CD4-positive, alpha-beta T cell treated with Interleukin-17A for 4 hours (primary cell): Measurements from ENCODE around the gene RPS6KA3.
"Not testable (repeated sequence)": the region's sequence is repeated elsewhere in the genome, so short reads cannot be mapped to it uniquely, and the experiment has no call there.

Source experiments
- DNase-seq: peaks from one replicate; pipeline ENCODE4 v3.0.0-alpha.2; 2020; ENCODE audit warnings: mixed read lengths

The RPS6KA3 gene

GRCh38 chrX:20217906-20218305 lies 48.8 kb downstream of the RPS6KA3 start:
- no peak for DNase-seq

- peak; percentile 9 for DNase-seq
Measured at GRCh38 chrX:20217271-20217670, 49.4 kb downstream of the RPS6KA3 start.

GRCh38 chrX:20215565-20215964 lies 51.1 kb downstream of the RPS6KA3 start:
- DNase-seq, result no peak

- DNase-seq, result no peak
Measured at GRCh38 chrX:20212486-20213089, 54.1 kb downstream of the RPS6KA3 start.

GRCh38 chrX:20211261-20211786 lies 55.4 kb downstream of the RPS6KA3 start:
- no peak for DNase-seq

DNA sequence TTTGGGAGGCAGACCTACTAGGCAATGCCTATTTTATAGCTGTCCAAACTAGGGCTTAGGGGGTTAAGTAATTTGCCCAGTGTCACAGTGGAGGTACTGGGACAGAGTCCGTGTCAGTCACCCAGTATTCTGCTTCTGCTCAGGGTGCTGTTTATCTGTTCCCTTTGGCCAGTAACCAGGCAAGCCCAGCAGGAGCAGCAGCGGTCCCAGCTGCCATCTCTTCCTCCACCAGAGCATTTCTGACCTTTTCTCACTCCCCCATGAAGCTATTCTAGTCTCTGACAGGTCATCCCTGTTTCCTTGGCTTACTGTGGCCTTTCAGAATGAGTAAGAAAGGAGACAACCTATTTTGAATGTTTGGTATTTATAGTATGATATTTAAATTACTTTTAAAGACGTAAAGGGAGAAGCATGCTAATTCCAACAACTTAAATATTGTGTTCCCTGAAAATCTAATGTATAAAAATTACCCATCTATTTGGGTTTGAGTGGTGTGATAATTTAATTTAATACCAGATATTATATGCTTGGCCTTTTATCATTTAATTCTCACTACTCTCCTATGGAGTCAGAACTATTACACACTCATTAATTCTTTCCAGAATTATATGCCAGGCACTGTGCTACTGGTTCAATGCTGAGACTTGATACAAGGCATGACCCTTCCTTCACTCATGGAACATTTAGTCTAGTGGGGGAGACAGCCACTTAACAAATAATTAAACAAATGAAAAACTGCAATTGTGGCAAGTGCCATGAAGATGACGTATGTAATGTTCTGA lies 60.6 kb downstream of the RPS6KA3 start:
- DNase-seq, result no peak

DNA sequence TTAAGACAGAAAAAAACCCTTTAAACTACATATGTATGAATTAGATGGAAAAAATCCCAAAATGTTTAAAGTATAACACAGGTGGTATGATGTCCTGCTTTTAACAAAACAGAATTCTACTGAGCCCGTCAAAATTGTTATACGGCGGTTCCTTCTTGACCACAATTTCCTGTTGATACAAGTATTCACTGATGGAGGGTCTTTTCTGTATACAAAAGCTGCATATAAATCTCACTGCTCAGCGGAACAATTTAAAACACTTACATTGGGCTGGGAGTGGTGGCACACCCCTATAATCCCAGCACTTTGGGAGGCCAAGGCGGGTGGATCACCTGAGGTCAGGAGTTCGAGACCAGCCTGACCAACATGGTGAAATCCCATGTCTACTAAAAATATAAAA lies 62.4 kb downstream of the RPS6KA3 start:
- no peak for DNase-seq

GRCh38 chrX:20197641-20198210 lies 69.0 kb downstream of the RPS6KA3 start:
- no peak for DNase-seq

DNA sequence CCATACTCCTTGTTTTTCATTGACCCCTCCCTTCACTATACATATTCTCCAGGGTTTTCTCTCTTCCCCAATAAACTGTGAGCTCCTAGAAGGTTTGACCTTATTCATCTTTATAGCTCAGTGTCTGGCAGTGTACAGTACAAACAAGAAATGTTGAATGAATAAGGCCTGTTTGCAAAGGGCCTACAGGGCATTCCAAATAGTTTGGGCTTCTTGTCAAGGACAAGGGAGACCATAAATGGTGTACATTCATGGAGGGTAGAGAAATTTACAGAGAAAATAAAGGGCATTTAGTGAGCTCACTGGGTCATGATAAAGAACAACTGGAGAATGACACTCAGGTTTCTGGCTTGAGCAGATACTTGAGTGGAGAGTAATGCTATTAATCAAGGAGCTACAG lies 77.5 kb downstream of the RPS6KA3 start:
- no peak for DNase-seq

- DNase-seq, result no peak
Measured at GRCh38 chrX:20181598-20182329, 84.9 kb downstream of the RPS6KA3 start.

DNA sequence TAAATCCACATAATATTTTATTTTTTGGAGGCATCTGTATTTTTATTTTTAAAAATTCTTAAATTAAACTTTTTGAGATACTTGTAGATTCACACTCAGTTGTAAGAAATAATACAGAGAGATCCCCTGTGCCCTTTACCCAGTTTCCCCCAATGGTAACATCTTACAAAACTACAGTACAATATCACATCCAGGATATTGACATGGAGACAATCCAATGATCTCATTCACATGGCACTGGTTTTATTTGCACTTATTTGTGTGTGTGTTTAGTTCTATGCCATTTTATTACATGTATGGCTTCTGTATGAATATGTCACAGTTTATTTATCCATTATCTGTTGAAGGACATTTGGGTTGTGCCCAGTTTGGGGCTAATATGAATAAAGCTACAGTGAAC lies 89.6 kb downstream of the RPS6KA3 start:
- no peak for DNase-seq

DNA sequence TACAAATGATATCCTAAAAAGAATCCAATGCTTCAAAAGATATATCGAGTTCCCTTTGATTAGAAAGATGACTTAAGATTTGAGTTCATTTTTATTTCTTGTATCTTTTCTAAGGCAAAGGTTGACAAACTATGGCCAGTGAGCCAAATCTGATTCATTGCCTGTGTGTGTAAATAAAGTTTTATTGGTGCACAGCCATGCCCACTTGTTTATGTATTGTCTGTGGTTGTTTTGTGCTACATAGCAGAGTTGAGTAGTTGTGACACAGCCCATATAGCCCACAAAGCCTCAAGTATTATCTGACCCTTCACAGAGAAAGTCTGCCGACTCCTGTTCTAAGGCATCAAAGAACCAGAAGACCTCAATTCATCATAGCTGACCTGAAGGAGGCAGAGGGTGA lies 92.9 kb downstream of the RPS6KA3 start:
- no peak for DNase-seq

- DNase-seq, result no peak
Measured at GRCh38 chrX:20173313-20173712, 93.4 kb downstream of the RPS6KA3 start.

DNA sequence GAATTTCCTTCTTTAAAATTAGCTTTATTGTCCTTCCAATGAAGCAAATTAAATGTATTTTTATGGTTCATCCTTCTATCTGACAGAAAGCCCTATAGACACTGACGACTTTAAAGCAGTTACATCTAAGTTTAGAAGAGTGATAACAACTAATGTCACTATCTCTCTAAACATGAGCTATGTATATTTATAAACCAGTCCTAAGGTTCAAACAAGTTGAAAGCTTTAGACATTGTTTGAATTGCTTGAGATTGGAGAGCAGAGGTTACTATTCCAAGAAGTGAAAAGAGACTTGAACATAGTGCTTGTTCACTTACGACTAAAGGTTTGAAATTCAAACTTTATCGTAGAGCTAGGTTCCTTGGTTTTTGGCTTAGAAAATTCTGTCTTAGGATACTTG lies 94.8 kb downstream of the RPS6KA3 start:
- no peak for DNase-seq

DNA sequence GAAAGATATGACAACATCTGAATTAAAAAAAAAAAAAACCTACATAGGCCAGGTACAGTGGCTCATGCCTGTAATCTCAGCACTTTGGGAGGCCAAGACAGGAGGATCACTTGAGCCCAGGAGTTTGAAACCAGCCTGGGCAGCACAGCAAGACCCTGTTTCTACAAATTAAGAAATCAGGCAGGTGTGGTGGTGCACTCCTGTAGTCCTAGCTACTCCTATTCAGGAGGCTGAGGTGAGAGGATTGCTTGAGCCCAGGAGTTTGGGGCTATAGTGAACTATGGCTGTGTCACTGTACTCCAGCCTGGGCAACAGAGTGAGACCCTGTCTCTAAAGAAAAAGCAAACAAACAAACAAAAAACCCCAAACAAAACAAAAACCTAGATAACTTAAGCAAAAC lies 104.2 kb downstream of the RPS6KA3 start:
- DNase-seq, result not testable (repeated sequence)

- DNase-seq, result no peak
Measured at GRCh38 chrX:20159797-20160385, 106.8 kb downstream of the RPS6KA3 start.

- no peak for DNase-seq
Measured at GRCh38 chrX:20151689-20152088, 115.0 kb downstream of the RPS6KA3 start.

DNA sequence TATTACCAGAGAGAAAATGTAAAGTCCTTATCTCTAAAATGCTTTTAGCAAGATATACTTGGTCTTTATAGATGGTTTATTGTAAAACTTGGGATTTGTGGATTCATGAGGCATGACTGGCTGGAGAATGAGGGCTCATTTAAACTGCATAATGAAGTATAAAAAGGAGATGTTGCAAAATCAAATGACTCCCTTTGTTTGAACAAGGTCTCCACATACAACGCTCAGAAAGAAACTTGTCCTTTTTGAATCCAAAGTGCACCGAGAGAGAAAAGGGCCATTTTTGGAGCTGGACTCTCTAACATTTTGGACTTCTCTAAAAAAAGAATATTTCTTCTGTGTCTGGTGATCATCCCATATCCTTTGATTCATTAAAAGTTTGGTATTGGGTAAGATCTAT lies 117.4 kb downstream of the RPS6KA3 start:
- no peak for DNase-seq

DNA sequence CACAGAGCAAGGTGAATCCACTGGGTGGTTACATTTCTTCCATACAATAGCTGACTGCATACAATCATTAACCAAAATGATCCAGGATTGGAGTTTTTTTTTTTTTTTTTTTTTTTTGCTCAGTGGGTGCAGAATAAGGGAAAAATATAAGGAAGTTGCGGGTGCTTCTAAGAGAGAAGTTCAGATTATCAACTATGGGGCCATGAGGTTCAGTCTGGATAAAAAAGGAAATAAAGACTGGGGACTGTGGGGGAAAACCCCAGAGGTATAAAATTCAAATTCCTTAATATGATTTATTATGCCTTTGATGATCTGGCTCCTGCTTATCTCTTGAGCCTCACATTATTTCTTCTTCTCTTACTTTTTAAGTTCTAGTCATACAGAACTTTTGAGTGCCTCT lies 119.1 kb downstream of the RPS6KA3 start:
- no peak for DNase-seq

GRCh38 chrX:20144491-20144890 lies 122.2 kb downstream of the RPS6KA3 start:
- no peak for DNase-seq

GRCh38 chrX:20143561-20143960 lies 123.1 kb downstream of the RPS6KA3 start:
- no peak for DNase-seq

DNA sequence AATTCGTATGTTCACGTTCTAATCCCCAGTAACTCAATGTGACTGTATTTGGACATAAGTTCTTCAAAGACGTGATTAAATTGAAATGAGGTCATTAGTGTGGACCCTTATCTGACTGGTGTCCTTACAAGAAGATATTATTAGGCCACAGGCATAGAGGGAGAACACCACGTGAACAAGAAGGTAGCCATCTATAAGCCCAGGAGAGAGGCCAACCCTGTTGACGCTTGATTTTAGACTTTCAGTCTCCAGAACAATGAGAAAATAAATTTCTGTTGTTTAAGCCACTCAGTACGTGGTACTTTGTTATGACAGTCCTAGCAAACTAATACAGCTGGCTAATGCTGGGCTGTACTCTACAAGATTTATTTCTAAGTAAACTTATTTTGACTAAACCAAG lies 123.6 kb downstream of the RPS6KA3 start:
- no peak for DNase-seq
